ENCODE data around the gene IFNA1. TPM values are rescaled to one million over a fixed set of nuclear protein-coding genes. Genes with fewer than 3 reads are reported as not detected.

IFNA1 gene
- total RNA-seq, 4 donors from 2014 or later = not detected

DNA sequence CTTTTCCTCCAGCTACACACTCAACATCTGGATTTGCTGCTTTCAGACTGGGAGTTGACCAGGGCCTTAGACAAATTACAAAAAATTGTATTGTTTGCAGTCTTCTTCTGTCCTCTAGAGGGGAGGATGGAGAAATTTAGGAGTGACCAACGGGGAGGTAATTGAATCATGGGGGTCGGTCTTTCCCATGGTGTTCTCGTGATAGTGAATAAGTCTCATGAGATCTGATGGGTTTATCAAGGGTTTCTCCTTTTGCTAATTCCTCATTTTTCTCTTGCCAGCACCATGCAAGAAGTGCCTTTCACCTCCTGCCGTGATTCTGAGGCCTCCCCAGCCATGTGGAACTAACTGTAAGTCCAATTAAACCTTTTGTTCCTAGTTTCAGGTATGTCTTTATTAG is 27.1 kb upstream of the IFNA1 start:
- intact Hi-C loops (cut with DNase I) = no loop called here
- WGBS, 2 donors = 73 to 86% methylated on average over 4 of the region's 4 CpGs
- Histone ChIP-seq H3K9me3 (no peaks in the 10 kb centered on the region), H3K36me3 (no peaks in the 10 kb centered on the region), H3K27ac (no peak overlapping the region), H3K27me3 (no peaks in the 10 kb centered on the region), H3K4me1 (no peaks in the 10 kb centered on the region), H3K4me3 (replicated peaks in 1 of 3) (no peak overlapping the region)
- TF ChIP-seq, protein P1, sequence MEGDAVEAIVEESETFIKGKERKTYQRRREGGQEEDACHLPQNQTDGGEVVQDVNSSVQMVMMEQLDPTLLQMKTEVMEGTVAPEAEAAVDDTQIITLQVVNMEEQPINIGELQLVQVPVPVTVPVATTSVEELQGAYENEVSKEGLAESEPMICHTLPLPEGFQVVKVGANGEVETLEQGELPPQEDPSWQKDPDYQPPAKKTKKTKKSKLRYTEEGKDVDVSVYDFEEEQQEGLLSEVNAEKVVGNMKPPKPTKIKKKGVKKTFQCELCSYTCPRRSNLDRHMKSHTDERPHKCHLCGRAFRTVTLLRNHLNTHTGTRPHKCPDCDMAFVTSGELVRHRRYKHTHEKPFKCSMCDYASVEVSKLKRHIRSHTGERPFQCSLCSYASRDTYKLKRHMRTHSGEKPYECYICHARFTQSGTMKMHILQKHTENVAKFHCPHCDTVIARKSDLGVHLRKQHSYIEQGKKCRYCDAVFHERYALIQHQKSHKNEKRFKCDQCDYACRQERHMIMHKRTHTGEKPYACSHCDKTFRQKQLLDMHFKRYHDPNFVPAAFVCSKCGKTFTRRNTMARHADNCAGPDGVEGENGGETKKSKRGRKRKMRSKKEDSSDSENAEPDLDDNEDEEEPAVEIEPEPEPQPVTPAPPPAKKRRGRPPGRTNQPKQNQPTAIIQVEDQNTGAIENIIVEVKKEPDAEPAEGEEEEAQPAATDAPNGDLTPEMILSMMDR (IDR thresholded peaks at IDR 0.05) = no peak
- TF ChIP-seq POLR2A (IDR thresholded peaks at IDR 0.05) = no peak
- DNase-seq = no peak

GRCh38 chr9:21413624-21414023 is 26.6 kb upstream of the IFNA1 start:
- no peaks in the 10 kb centered on the region for H3K4me1 ChIP-seq
- intact Hi-C loops (cut with DNase I) = no loop called here
- no peaks in the 10 kb centered on the region for H3K36me3 ChIP-seq

DNA sequence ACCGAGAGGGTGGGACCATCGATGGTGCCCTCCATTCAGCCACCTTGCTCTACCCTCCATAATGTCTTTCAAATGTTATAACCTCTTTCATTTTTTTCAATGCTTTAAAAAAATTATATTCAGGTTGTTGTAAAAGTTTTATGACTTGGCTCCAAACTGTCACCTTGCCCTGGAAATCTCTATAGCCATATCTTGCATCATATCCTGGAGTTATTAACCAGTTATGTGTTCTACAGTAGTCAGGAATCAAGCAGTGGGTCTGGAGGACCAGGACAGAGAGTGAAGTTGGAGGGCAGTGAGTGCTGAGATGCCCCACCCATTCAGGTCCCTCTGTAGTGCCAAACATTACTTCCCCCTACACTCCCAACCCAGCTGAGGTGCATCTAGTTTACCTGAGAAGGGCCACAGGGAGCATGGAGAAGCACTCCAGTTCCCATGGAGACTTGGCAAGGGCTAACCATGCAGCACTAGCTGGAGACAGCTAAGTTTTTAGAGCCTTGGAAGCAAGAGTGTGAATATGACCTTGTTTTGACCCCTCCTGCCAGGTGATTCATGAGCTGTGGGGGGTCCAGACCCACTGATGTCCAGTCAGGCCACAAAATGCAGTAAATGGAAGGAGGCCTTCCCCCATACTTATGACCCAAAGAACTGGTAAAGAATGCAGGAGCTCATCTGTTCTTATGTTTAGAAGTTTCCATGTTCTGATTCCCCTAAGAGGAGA is 25.9 kb upstream of the IFNA1 start:
- TF ChIP-seq, protein P1 (IDR thresholded peaks at IDR 0.05) = no peak
- no peak for TF ChIP-seq POLR2A (IDR thresholded peaks at IDR 0.05)

More at GRCh38 chr9:21413624-21414023, 26.6 kb upstream of the IFNA1 start:
- H3K27ac ChIP-seq = no peak overlapping the region
- no peaks in the 10 kb centered on the region for H3K9me3 ChIP-seq
- no peak for TF ChIP-seq POLR2A (IDR thresholded peaks at IDR 0.05)
- TF ChIP-seq, protein P1 (IDR thresholded peaks at IDR 0.05) = no peak
- H3K27me3 ChIP-seq = no peaks in the 10 kb centered on the region
- no peak for DNase-seq
- no peak overlapping the region for H3K4me3 ChIP-seq (replicated peaks in 1 of 3)
- WGBS, 2 donors = 66 to 70% methylated on average over 5 of the region's 5 CpGs

DNA sequence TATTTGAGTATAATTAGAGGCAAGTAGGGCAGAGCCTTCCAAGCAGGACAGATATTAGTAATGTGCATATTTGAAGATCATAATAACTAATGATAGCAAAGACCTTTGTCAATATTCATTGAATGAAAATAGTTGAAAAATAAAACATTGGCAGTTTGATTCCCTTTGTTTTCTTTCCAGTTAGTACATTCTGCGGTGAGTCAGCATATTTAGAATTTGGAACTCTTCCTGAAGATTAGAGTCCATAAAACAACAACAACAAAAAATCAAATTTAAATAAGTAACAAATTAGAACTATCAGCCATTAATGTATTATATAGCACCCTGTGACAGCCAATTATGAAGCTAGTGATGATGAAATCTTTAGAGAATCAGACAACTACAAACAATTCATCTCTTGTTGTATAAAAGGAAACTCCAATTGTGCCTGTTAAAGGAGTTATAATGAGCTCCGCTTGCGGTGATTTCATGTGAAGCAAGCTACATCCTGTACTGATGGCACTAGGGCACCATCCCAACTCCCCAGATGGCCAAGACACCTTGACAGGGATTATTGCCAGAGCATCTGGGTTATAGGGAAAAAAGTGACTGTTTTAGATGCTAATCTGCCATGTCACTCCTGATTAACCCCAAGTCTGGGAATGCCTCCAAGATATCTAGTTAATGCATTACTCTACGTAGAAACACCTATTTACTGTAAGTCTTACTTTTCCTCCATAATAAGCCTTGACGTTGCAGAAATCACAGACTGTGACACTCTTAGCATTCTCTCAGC is 24.6 kb upstream of the IFNA1 start:
- H3K27me3 ChIP-seq = no peaks in the 10 kb centered on the region
- intact Hi-C loops (cut with DNase I) = no loop called here
- TF ChIP-seq, protein P1 (IDR thresholded peaks at IDR 0.05) = no peak
- no peak for TF ChIP-seq POLR2A (IDR thresholded peaks at IDR 0.05)
- H3K36me3 ChIP-seq = no peaks in the 10 kb centered on the region
- DNase-seq = no peak
- no peak overlapping the region for H3K27ac ChIP-seq
- no peaks in the 10 kb centered on the region for H3K9me3 ChIP-seq
- no peak overlapping the region for H3K4me3 ChIP-seq (replicated peaks in 1 of 3)
- WGBS, 2 donors = 87% methylated on average over 5 of the region's 5 CpGs
- no peaks in the 10 kb centered on the region for H3K4me1 ChIP-seq

More for the DNA sequence above, 25.9 kb upstream of the IFNA1 start:
- intact Hi-C loops (cut with DNase I) = no loop called here
- peak; percentile 41 to 58 for DNase-seq
- no peak overlapping the region for H3K27ac ChIP-seq
- H3K36me3 ChIP-seq = no peaks in the 10 kb centered on the region
- H3K4me1 ChIP-seq = no peaks in the 10 kb centered on the region
- no peaks in the 10 kb centered on the region for H3K9me3 ChIP-seq
- 98 to 99% methylated on average over 2 of the region's 2 CpGs for WGBS, 2 donors
- H3K27me3 ChIP-seq = no peaks in the 10 kb centered on the region
- no peak overlapping the region for H3K4me3 ChIP-seq (replicated peaks in 1 of 3)

- intact Hi-C loops (cut with DNase I) = no loop called here
- H3K9me3 ChIP-seq = no peaks in the 10 kb centered on the region
- H3K27me3 ChIP-seq = no peaks in the 10 kb centered on the region
- TF ChIP-seq, protein P1 (IDR thresholded peaks at IDR 0.05) = no peak
- TF ChIP-seq POLR2A (IDR thresholded peaks at IDR 0.05) = no peak
- no peak overlapping the region for H3K4me3 ChIP-seq (replicated peaks in 1 of 3)
- WGBS, 2 donors = 82 to 95% methylated on average over 1 of the region's 1 CpG
- H3K27ac ChIP-seq = no peak overlapping the region
- no peaks in the 10 kb centered on the region for H3K4me1 ChIP-seq
- DNase-seq = no peak
- no peaks in the 10 kb centered on the region for H3K36me3 ChIP-seq
These were observed 12.0 kb upstream of the IFNA1 start for GRCh38 chr9:21428235-21428634.

All from thyroid gland (tissue), 4 donors.